ENCODE measurements around the gene PDE10A.
"Not testable (repeated sequence)": the region's sequence is repeated elsewhere in the genome, so short reads cannot be mapped to it uniquely, and the experiment has no call there.

The PDE10A gene

DNA sequence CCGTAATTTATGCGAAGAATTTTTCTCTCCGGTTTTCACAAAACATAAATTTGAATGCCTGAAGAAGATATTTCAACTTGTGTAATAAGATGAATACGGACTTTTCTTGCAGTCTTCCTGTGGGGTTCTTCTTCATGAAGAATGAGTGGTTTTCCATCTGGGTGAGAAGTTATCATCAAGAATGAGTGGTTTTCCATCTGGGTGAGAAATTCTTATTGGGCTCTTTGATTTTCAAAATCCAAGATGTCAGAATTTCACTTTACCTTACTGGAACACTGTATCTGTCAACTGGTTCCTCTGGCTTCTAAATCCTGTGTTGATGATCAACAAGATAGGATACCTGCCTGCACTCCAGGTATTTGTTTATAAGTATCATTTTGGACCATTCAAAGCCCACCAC is 193.6 kb downstream of the PDE10A start:
- DNase-seq (ENCODE audit: low read depth in 2 of 2): no peak

DNA sequence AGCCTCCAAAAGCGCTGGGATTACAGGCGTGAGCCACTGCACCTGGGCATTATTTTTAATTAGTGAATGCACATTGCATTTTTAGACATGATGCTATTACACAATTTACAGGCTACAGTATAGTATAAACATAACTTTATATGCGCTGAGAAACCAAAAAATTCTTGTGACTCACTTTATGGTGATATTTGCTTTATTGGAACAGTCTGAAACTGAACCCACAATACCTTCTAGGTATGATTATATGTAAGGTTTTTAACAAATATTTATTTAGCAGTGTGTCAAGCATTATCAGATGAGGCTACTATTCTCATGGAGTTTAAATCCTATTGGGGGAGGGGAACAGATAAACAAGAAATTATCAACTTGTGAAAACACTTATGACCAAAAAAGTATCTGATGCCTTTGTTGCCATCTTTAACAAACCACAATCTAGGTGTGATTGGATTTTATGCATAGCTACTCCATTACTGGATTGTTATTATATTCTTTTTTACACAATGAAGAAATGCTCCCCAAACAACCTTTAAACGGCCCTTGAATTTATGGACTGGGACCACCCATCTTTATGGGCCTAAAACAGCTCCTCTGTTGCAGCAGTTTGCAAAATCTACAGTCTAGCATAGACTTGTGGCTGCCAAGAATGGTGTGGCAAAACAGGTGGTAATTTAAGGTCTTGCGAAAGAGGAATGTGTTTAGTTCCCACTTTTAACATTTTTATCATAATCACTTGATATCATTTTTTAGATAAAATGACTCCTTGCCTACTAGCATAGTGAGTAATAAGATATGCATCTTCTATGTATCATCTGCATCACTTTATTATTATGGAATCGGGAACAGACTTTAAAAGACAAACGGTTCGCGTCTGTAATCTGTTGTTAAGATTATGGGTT is 194.5 kb downstream of the PDE10A start:
- DNase-seq (ENCODE audit: low read depth in 2 of 2): no peak

DNA sequence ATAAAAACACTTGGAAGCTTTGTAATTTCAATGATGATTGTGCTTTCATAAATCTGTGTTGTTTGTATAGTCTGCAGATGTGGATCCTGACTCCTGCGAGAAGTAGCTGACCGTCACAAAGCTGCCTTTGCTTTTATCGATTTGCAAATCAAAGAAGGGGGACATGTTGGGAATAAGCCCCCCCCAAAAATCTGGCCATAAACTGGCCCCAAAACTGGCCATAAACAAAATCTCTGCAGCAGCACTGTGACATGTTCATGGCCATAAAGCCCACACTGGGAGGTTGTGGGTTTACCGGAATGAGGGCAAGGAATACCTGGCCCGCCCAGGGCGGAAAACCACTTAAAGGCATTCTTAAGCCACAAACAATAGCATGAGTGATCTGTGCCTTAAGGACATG is 199.5 kb downstream of the PDE10A start:
- not testable (repeated sequence) for DNase-seq (ENCODE audit: low read depth in 2 of 2)

DNA sequence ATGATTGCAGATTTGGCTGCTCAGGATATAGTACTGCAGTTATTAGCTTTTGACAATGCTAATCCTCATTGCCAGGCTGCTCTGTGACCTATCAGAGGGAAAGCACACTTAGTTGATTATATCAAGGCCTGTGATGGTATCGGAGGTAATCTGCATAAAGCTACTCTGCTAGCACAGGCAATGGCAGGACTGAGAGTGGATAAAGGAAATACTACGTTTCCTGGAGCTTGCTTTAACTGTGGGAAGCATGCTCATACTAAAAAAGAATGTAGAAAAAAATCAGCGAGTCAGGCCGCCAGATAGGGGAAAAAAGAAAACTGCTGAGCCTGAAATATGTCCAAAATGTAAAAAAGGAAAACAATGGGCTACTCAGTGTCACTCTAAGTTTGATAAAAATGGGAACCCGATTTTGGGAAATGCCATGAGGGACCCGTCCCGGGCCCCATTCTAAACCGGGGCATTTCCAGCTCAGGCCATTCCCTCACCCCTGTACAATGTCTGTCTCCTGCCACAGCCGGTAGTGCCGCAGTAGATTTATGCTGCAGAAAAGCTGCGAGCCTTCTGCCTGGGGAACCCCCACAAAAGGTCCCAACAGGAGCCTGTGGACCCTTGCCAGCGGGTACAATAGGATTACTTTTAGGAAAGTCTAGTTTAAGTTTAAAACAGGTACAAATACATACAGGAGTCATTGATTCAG is 203.3 kb downstream of the PDE10A start:
- DNase-seq (ENCODE audit: low read depth in 2 of 2): not testable (repeated sequence)

DNA sequence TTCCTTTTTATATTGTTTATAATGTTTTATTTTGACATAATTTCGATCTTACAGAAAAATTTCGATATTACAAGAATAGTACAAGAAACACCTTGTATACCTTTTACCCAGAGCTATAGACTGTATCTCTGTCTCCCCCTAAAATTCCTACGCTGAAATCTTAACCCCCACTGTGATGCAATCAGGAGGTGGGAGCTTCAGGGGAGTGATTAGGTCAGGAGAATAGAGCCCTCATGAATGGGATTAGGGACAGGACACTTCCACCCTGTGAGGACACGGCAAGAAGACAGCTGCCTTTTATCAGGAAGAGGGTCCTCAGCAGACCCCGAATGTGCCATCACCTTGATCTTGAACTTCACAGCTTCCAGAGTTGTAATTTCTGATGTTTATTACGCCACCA is 204.9 kb downstream of the PDE10A start:
- no peak for DNase-seq (ENCODE audit: low read depth in 2 of 2)

DNA sequence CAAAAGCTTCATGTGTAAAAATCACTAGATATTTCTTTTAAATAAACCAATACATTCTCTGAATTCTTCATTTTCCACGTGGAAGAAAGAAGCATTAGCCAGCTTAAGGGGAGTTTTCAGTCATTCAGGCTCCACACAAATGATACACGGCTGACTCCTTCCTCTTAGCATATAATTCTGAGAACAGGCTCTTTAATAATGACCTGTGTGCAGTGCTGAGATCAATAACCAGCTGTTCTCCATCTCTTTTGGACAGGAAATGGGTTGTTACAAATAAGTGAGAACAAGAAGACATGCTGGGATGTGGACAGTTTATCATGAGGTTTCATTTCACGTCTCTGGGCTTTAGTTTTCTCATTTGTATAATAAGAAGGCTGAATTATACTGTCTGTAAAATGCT is 206.8 kb downstream of the PDE10A start:
- no peak for DNase-seq (ENCODE audit: low read depth in 2 of 2)

DNA sequence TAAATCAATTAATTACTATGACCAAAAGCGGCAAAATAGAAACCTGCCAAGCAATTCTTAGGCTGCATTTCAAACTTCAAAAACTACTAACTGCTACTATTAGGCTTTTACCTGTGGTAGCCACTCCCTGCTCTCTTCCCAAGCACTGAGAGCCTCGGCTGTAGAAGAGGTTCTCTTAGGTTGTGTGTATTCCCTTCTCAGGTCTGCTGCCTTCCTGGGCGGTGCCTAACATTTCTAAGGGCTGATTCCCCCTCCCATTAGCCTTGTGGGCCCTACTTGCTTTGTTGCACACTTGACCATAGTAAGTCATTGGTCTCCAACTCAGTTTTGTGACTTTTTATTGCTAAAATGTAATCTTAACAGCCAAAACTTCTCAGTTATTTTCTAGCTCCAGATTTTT is 207.6 kb downstream of the PDE10A start:
- DNase-seq (ENCODE audit: low read depth in 2 of 2): no peak

DNA sequence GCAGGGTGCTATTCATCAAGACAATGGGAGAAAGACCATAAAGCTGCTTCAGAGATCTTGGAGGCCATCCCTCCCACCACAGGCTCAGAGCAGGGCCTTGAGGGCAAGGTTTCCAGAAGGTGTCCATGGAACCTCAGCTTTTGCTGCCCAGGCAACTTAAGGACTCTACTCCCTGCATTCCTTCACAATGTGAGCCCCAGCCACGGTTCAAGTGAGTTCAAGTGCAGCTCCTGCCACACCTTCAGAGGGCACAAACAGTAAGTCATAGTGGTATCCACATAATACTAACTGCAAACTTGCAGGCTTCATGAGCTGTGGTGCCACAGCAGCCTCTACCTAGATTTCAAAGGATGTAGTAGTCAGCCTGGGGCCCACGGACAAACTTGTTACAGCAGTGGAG is 209.6 kb downstream of the PDE10A start:
- no peak for DNase-seq (ENCODE audit: low read depth in 2 of 2)

DNA sequence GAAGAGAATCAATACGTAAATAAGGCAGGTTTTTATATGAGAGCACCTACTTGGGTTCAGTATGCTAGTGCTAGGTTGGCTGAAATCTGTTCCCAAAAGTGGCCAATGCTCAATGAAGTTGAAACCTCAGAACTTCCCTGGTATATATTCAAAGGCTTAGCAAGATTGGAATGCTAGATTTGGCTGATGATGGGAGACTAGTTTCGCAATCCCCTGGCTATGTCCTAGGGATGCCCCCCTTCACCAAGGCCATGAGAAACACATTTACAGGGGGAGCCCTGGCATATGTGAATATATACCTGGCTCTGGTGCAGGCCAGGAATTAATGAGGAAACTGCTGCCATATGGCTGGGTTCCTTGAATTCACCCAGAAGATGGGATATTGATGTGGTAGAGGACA is 211.2 kb downstream of the PDE10A start:
- no peak for DNase-seq (ENCODE audit: low read depth in 2 of 2)

DNA sequence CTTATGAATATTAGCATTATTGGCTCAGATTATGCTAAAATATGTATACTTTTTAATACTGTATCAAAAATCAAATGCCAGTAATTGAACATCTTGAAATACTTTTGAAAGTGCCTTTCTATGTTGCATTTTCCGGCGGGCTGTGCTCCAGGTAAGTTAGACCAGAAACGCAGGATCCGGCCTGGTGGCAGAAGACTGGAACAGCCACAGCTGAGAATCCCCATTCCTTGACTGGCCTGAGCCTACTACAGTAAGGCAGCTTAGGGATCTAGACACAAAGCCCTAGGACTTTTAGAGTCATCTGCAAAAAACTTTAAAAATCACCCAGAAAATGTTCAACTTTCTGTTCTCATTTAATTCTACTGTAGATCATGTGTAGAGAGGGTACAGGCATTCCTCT is 214.8 kb downstream of the PDE10A start:
- no peak for DNase-seq (ENCODE audit: low read depth in 2 of 2)

DNA sequence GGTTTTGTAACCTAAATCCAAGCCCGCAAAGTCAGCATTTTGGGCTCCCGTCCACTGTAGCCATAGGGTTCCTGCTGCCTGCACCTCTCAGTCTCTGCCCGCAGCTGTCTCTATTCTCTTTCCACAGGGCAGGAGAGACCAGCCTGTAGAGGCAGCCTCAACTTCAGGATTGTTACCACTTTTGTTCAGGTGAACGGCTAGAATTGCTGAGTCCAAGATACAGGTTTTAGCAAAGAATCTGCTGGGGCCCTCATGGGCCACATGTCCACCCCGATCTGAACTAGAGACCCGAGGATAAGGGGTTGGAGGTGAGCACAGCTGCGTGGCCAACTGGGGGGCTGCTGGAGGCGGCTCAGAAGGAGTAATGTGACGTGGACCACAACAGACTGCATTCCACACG is 215.9 kb downstream of the PDE10A start:
- no peak for DNase-seq (ENCODE audit: low read depth in 2 of 2)

DNA sequence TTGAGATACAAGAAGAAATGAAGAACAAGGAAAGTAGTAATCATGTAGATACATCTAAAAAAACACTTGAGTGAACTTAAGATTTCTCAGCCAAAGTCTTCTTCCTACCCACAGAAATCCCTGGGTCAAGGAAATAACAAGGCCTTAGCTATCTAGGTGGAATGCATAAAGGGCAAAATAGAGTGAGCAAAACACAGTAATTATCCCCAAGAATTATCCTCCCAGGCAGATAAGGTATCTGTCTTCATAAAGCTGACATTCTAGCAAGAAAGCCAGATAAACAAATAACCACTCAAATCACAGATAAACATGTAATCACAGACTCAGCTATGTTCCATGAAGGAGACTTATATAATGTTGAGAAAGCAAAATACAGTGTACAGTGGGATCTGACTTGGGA is 216.7 kb downstream of the PDE10A start:
- no peak for DNase-seq (ENCODE audit: low read depth in 2 of 2)

DNA sequence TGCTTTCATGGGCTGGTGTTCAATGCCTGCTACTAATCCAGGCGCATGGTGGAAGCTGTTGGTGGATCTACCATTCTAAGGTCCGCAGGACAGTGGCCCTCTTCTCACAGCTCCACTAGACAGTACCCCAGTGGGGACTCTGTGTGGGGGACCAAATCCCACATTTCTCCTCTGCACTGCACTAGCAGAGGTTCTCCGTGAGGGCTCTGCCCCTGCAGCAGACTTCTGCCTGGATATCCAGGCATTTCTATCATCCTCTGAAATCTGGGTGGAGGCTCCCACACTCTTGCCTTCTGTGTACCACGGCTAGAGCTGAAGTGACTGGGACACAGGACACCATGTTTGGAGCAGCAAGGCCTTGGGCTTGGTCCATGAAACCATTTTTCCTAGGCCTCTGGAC is 219.6 kb downstream of the PDE10A start:
- no peak for DNase-seq (ENCODE audit: low read depth in 2 of 2)

DNA sequence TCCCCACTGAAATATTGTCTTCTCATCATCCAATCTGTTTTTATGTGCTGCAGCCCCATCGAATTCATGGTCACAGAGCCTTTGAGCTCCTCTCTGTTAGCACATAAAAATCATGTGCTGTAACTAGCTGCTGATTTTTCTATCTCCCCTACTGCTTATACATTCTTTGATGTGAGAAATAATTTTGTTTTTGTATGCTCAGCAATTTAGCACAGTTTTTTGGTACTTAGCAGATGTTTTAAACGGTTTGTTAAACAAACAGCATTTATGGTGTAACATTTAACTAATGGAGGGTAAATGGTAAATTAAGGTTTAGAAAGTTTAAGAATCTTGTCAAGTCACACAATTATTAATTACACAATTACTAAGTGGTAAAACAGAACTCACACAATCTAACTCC is 221.9 kb downstream of the PDE10A start:
- no peak for DNase-seq (ENCODE audit: low read depth in 2 of 2)

DNA sequence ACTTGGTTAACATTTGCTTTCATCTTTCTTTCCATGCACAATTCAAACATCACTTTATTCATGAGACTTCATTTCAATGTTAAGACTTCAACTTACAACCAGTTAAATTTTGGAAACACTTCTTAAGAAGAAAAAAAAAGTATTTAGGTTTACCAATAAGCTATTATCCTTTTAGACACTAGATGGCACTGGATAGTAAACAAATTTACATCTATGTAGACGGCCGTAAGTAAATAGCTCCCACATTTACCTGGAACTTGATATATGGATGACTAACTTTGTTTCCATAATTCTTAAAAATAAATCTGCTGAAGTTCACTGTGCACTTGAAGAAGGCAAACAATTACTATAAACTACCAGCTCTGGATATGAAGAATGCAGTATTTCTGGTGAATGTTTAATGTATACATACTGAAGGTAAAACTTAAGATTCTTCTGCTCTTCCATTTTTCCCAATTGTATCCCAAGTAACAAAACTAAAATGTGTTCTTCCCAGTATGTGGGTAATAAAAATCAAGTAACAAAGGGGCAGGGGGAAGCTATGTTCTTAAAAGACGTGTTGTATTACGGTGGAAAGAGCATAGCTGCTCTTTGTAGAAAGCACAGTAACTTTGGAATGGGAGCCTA is 223.0 kb downstream of the PDE10A start:
- no peak for DNase-seq (ENCODE audit: low read depth in 2 of 2)

DNA sequence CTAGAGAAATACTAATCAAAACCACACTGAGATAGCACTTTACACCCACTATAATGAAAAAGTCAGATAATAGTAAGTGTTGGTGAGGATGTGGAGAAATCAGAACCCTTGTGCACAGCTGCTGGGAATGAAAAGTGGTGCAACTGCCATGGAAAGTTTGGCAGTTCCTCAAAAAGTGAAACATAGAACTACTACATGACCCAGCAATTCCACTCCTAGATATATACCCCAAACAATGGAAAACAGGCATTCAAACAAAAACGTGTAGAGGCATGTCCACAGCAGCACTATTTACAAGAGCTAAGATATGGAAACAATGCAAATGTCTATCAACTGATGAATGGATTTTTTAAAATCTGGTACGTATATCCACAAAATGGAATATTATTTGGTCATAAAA is 236.1 kb downstream of the PDE10A start:
- no peak for DNase-seq (ENCODE audit: low read depth in 2 of 2)

DNA sequence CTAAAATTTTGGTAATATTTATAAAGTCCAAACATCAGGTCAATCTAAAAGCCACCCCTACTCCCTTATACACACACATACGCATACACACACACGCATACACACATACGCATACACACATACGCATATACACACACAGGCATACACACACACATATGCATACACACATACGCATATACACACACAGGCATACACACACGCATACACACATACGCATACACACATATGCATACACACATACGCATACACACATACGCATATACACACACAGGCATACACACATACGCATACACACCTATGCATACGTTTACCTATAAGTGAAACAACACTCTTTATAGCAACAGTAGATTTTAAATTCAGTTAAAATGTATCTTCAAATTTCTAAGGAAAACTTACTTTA is 240.8 kb downstream of the PDE10A start:
- DNase-seq (ENCODE audit: low read depth in 2 of 2): no peak

DNA sequence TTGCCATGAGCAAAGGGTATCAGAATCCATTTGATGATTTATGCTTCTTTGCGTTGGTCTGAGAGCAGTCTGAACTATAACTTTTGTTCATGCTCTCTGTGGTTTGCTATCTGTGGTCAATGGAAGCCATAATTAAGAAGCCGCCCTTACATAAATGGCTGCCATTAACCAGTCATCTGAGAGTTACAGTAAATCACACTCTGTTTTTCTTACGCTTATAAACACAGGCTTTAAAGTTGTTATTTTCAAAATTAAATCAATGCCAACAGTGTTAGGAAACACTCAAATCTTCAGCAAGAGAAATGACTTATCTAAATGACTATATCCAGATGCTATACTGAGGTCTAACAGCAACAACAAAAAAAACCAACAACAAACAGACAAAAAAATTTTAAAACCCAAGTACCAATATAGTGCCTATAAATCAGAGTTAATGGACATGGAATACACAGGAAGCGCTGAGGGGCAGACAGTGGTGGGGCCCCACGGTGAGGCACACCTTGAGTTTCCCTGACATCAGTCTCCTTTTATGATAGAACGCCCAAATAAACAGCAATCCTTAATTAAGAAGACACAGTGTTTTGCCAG is 245.7 kb downstream of the PDE10A start:
- no peak for DNase-seq (ENCODE audit: low read depth in 2 of 2)

DNA sequence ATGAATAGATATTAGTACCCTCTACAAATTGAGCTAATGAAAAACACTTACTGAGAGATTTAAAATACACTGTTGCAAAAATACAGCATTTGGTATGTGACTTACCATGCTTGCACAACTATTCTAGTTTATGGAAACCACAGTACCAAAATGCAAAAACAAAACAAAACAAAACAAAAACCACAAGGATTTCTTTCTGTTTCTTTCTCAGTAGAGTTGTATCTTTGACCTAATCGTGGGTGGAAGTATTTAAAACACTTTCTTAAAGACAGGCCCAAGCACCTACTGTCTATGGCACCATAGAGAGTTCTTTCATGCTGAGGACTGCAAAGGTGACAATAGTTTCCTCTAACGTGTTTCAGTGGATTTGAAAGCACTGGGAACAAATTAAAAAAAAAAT is 258.3 kb downstream of the PDE10A start:
- no peak for DNase-seq (ENCODE audit: low read depth in 2 of 2)

DNA sequence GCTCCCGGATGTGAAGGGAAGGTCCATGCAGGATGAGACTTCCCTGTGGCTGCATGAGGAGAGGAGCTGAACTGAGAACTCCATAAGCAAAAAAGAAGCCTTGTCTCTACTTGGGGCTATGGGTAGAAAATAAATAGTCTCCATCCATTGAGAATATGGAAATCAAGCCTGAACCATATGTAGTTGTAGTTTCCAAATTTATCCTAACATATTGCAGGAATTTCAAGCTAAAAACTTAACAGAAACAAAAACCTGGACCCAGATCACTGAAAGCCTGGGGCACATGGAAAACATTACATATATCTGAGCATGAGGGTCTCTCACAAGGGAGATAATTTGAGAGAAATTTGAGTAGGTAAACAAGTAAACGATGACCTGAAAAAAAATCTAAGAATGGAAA is 258.7 kb downstream of the PDE10A start:
- no peak for DNase-seq (ENCODE audit: low read depth in 2 of 2)

DNA sequence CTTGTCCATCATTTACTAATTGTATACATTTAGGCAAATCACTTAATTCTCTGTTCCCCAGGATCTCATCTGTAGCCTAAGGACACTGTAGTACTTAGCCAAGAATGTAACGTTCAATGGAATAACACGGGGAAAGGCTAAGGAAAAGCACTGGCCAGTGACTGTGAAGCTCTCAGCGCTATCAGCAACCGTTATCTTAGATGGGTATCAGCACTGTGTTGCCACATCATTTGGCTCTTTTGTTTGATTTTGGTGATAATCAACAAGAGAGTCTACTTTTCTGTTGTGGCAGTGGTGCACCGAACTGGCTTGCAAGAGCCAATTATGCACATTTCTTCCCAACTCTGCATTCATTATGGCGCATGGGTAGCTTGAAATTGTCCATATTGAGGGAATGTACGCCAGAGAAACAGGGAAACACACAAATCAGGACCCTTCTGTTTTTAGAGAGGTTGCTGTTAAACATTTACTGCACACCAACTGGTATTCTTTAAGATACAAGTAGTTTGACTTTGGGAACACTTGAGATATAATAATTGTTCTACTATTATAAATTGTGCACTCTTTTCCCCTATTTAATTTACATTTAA is 259.9 kb downstream of the PDE10A start:
- no peak for DNase-seq (ENCODE audit: low read depth in 2 of 2)

DNA sequence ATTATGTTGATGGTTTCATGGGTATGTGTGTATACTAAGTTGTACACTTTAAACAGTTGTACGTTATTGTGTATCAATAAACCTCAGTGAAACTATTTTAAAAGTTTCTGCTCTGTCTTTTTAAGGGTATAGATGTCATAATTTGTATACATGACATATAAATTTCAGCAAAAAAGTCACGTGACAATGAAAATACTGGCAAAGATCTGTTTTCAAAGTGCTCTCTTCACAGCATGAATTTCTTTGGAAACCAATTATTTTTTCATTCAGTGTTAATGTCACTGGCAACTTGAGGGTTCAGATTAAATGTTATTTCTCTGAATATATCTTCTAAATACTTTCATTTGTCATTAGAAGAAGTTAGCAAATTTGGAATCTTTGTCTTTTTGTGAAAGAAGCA is 261.9 kb downstream of the PDE10A start:
- DNase-seq (ENCODE audit: low read depth in 2 of 2): no peak

Data from stimulated activated CD8-positive, alpha-beta memory T cell treated with anti-CD3 and anti-CD28 coated beads, Interleukin-15, amount 100 ng/mL, for 4 hours (primary cell).